Suprapubic skin (tissue), 4 donors: ENCODE measurements around the gene VWA2. TPM values are rescaled to one million over a fixed set of nuclear protein-coding genes. Genes with fewer than 3 reads are reported as not detected.

Experiments used
- DNase-seq, 2 donors: peaks; one replicate each; pipeline ENCODE4 v3.0.0-alpha.2; 2019; ENCODE audit warnings: low spot score in 2 of 2
- H3K27ac ChIP-seq: fragments of 200-600 bp; sonication (generic); one replicate; pipeline ENCODE4 v1.5.1; 2019
- H3K27me3 ChIP-seq: fragments of 200-600 bp; sonication (generic); one replicate; pipeline ENCODE4 v1.5.1; 2019
- H3K36me3 ChIP-seq: fragments of 200-600 bp; sonication (generic); one replicate; pipeline ENCODE4 v1.5.1; 2019
- H3K4me1 ChIP-seq: fragments of 200-600 bp; sonication (generic); one replicate; pipeline ENCODE4 v1.5.1; 2019
- H3K4me3 ChIP-seq: fragments of 200-600 bp; sonication (generic); one replicate; pipeline ENCODE4 v1.5.1; 2019; ENCODE audit warnings: mild to moderate bottlenecking
- H3K9me3 ChIP-seq: fragments of 200-600 bp; sonication (generic); one replicate; pipeline ENCODE4 v1.5.1; 2019
- CTCF ChIP-seq, 2 donors: fragments of 200-600 bp in 1 of 2; fragments of 450-650 bp in 1 of 2; sonication (generic) in 1 of 2; IDR thresholded peaks; one replicate each; pipeline ENCODE4 v1.5.1; 2016 to 2019; ENCODE audit warnings: antibody characterized with exemption in 2 of 2, mild to moderate bottlenecking in 1 of 2, moderate library complexity in 1 of 2
- EP300 ChIP-seq: sonication (generic); formaldehyde crosslinking; IDR thresholded peaks from one replicate; pipeline ENCODE4 v1.6.1; 2017; ENCODE audit warnings: antibody characterized with exemption
- POLR2A ChIP-seq, 2 donors: fragments of 450-650 bp; IDR thresholded peaks; one replicate each; pipeline ENCODE4 v1.6.1; 2017; ENCODE audit warnings: antibody characterized with exemption in 2 of 2, mild to moderate bottlenecking in 2 of 2, moderate library complexity in 2 of 2
- POLR2AphosphoS5 ChIP-seq, 3 donors: sonication (generic); formaldehyde crosslinking; IDR thresholded peaks; one replicate each; pipeline ENCODE4 v1.6.1; 2017; ENCODE audit warnings: antibody characterized with exemption in 3 of 3
- WGBS: methylation state at CpG from one replicate; pipeline ENCODE4 v1.1.5; 2018; 5-methylcytosine and 5-hydroxymethylcytosine counted together
- total RNA-seq, 4 donors: library from RNA; depleted of rRNA; stranded (reverse); fragments of >200 nt; gene quantifications; one replicate each; pipeline ENCODE4 v1.1.0, GENCODE V29; 2016

Gene VWA2
- total RNA-seq = 10 to 100 TPM; 15.7 to 31.0 (median 20.2) TPM

- DNase-seq = no peak
- Histone ChIP-seq H3K9me3 (no peaks in the 10 kb centered on the region), H3K4me1 (peaks cover 22% of the 10 kb centered on the region), H3K36me3 (no peaks in the 10 kb centered on the region), H3K27me3 (peaks cover 19% of the 10 kb centered on the region), H3K27ac (peak within 1 kb of the TSS; percentile 66), H3K4me3 (peak within 1 kb of the TSS; percentile 63)
- no peak for TF ChIP-seq EP300
- TF ChIP-seq CTCF (IDR thresholded peaks at IDR 0.05) = no peak
- TF ChIP-seq POLR2AphosphoS5 (IDR thresholded peaks at IDR 0.05) = no peak
- no peak for TF ChIP-seq POLR2A (IDR thresholded peaks at IDR 0.05)
- 13% methylated on average over 13 of the region's 79 CpGs for WGBS
Observed at GRCh38 chr10:114239117-114239993, at the start of gene VWA2. Gene VWA2, plus strand, starts transcription at chr10:114239254. Its CDS starts 9,460 bp downstream, at chr10:114248714.

- DNase-seq = no peak
- Histone ChIP-seq H3K36me3 (no peaks in the 10 kb centered on the region), H3K9me3 (no peaks in the 10 kb centered on the region), H3K4me3 (no peak overlapping the region), H3K27ac (no peak overlapping the region), H3K27me3 (no peaks in the 10 kb centered on the region), H3K4me1 (no peaks in the 10 kb centered on the region)
- TF ChIP-seq CTCF (IDR thresholded peaks at IDR 0.05) (no peak), POLR2AphosphoS5 (IDR thresholded peaks at IDR 0.05) (no peak), EP300 (no peak), POLR2A (IDR thresholded peaks at IDR 0.05) (no peak)
- whole genome bisulfite sequencing = 92% methylated on average over 8 of the region's 8 CpGs
Observed at GRCh38 chr10:114189700-114190099, 49.4 kb upstream of the VWA2 start.

- H3K27ac ChIP-seq = no peak overlapping the region
- no peak overlapping the region for H3K4me3 ChIP-seq
- no peaks in the 10 kb centered on the region for H3K9me3 ChIP-seq
- no peak for DNase-seq
- no peaks in the 10 kb centered on the region for H3K4me1 ChIP-seq
- WGBS = 74% methylated on average over 2 of the region's 2 CpGs
- H3K27me3 ChIP-seq = no peaks in the 10 kb centered on the region
- no peaks in the 10 kb centered on the region for H3K36me3 ChIP-seq
- TF ChIP-seq CTCF (IDR thresholded peaks at IDR 0.05) = no peak
- no peak for TF ChIP-seq POLR2AphosphoS5 (IDR thresholded peaks at IDR 0.05)
Observed at GRCh38 chr10:114195079-114195478, 44.0 kb upstream of the VWA2 start.

- no peaks in the 10 kb centered on the region for H3K36me3 ChIP-seq
- WGBS = 84% methylated on average over 4 of the region's 4 CpGs
Observed at GRCh38 chr10:114199239-114199638, 39.8 kb upstream of the VWA2 start.

More at GRCh38 chr10:114199239-114199638, 39.8 kb upstream of the VWA2 start:
- no peak for TF ChIP-seq CTCF (IDR thresholded peaks at IDR 0.05)
- TF ChIP-seq EP300 = no peak
- H3K9me3 ChIP-seq = no peaks in the 10 kb centered on the region
- DNase-seq = no peak
- H3K27ac ChIP-seq = no peak overlapping the region
- H3K27me3 ChIP-seq = no peaks in the 10 kb centered on the region
- H3K4me1 ChIP-seq = no peaks in the 10 kb centered on the region
- H3K4me3 ChIP-seq = no peak overlapping the region
